HG03378 (cell line): ENCODE measurements around the gene EIPR1.

Experiments
- ATAC-seq: cut with Tn5 transposase; IDR thresholded peaks from one replicate; pipeline ENCODE4 v1.9.1; 2021; ENCODE audit warnings: mild to moderate bottlenecking, moderate library complexity; ENCODE audit not compliant: unreplicated experiment

Gene EIPR1

DNA sequence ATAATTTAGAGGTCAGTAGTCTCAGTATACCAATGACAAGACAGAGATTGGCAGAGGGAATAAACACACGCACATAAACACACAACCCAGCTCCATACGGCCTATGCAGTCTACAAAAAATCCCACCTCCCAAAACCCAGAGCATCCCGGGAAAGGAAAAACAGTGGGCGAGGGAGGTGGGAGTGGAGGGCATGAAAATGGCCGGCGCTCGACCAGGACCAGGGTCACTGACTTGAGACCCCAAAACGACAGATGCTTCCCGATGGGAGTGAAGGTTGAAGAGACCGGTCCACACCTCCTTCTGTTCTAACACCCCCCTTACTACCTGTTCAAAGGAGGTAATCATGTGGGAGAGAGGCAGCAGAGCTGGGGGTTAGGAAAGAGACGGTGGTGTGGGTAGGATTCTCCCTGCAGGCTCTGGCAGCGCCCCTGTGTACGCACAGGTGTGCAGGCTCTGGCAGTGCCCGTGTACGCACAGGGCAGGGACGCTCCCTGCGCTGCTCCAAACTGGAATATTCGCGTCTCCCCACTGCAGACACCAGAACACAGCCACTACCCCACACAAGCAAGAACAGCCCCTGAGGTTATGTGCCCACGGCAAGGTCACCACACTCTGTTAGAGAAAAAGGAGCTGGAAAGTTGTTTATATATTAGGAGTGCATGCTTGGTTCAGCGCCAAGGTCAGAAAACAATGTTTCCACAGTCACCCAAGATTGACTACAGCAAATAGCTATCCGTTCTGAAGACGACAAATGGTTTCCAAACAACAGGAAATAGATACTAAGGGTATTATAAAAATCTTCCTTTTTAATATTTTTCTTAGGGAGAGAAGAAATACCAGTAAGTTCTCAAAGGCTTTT is 67.9 kb downstream of the EIPR1 start:
- no peak for ATAC-seq

DNA sequence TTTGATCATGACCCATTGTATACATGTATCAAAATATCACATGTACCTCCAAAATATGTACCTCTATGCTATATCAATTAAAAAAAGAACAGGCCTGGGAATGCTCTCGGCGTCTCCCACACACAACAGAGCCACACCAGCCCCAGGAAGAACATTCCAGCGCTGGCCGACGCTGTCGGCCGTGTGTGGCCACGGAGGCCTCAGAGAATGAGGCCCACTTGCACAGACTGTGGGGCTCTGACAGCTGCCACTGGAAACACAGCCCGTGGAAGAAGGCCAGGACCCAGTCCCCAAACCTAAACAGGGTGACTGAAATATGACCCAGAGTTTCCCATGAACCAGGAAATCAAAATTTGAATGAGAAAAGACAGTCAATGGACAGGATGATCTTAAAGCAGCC is 69.7 kb downstream of the EIPR1 start:
- no peak for ATAC-seq

DNA sequence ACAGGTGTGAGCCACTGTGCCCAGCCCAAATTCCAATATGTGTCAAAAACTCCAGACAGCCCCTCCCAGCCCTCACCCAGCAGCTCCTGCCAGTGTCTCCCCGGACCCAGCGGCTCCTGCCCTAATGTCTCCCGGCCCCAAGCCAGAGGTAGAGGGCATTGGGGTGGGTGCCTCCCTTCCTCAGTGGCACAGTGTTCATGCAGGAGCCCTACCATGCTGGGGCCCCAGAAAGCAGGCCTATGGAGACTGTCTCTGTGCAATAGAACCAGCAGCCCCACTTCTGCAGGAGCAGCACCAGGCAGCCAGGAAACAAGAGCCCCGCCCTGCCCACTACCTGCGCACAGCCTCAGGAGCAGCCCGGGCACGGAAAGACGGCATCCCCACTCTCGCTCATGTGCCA is 70.4 kb downstream of the EIPR1 start:
- no peak for ATAC-seq

DNA sequence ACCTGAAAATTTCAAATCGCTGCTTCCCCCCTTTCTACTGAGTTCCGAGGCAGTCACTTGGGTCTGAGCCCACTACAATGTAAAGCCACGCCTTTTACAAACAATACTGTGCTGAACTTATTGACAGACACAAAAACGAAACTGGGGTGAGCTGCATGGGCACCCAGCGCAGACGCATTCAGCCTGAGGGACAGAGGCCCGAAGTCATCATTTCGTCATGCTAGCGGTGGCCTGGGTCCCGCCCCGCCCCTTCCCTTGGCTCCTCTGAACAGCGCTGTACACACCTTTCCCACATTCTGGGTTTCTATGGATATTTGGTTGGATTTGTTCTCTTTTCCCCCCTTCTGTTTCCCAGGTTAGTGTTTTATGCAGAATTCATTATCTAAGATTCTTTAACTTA is 71.7 kb downstream of the EIPR1 start:
- no peak for ATAC-seq

DNA sequence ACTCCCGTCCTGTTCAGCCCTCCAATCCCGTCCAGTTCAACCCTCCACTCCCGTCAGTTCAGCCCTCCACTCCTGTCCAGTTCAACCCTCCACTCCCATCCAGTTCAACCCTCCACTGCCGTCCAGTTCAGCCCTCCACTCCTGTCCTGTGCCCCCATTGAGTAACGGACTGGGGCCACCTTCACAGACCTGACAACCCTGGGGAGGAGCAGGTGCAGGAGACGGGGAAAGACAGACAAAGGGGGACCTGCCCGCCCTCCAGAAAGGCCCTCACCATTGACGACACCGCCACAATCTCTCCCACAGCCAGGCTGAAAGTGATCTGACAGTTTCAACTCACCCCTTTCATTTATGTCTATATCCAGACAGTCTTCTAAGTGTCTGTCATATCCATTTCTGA is 72.2 kb downstream of the EIPR1 start:
- ATAC-seq, result no peak

DNA sequence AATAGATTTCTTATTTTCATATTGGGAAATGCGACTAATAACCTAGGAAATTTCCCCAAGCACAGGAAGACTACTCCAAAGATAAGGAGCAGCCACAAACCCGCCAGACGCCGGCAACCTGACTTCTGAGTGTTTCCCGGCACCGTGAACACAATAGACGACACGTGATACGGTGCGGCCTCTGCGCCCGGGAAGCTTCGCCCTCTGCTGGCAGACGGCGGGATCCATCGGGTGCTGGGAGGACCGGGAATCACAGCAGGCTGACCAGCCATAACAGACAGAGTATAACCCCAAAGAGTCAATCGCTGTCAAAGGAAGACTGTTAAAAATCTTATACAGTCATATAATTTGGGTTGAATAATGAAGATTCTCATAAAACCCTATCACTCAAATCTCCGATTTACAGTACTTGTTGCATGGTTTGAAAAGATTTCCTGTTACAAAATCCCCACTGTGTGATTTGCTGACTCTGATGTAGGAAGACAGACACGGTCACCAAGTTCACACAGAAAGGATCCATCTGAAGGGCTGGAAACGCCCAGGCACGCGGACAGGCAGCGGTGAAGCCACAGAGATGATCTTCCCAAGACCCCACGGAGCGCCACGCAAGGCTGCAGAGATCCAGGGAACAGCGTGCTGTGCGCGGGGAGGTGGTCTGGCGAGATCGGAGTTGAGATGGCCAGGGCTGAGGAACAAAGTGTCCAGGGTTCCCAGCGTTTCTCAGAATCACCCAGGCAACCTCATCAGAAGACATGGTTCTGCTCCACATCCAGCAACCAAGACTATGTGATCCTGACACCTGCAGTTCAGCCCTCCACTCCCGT is 73.8 kb downstream of the EIPR1 start:
- peak; percentile 93 for ATAC-seq

DNA sequence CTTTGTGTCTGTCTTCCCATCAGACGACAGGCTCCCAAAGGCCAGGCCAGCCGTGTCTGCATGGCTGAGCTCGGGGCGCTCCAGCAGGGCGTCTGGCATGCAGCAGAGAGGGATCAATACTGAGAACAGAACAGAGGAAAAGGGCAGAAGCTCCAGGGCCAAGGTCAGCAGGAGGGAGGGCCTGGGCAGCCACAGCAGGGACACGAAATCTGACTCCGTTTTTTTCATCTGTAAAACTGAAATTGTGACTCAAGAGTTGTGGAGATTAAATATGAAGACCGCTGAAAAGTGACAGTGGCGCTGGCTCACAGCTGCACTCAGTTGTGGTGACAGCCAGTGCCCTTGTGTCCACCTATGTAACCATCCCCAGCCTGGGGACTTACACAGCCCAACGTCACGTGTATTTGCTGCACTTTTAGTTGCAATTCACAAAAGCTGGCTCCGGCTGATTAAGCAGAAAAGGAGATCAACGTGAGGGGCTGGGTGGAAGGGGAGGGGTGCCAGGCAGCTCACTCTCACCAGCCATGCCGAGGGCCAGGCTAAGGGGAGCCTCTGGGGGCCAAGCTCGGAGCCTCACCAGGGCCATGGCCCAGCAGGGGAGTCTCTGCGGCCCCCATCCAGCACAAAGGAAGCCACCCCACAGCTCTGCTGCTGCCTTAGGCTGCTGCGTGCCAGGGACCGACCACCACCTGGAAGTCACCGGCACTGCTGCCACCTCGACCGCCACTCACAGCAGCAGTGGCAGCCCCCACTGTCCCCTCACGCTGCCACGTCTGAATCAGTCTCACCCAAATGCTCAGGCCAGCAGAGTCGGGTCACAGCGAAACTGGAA is 74.7 kb downstream of the EIPR1 start:
- ATAC-seq, result no peak

DNA sequence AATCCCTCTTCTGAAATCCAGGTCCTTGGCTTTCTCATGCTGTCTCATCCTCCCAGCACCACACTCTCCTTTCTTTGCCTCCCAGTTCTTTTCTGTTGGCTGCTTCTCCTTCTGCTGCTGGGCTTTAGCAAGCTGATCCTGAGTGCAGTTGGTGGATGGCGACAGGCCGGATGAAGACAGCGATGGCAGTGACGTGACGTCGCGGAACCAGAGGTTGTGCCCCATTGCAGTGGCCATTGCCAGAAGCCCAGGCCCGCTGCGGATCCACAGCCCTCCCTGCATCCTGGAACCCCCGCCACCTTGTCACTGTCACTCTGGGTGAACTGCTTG is 75.2 kb downstream of the EIPR1 start:
- no peak for ATAC-seq

DNA sequence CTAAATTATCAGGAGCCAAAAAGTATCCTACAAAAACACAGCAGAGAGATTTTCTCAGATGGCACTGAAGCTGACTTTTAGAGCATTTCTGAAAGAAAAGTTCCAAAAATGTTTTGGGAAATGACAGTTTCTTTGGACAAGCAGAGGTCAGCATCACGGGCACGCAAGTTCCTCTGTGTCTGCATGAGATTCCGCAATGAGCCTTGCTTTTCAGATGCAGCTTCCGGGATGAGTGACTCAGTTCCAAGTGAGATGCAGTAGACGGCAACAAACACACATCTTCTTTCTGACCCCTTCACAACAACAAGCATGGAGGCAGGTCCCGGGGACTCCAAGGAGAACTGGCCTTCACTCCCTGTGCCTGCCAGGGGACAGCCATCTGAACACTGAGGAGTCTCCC is 76.6 kb downstream of the EIPR1 start:
- no peak for ATAC-seq

DNA sequence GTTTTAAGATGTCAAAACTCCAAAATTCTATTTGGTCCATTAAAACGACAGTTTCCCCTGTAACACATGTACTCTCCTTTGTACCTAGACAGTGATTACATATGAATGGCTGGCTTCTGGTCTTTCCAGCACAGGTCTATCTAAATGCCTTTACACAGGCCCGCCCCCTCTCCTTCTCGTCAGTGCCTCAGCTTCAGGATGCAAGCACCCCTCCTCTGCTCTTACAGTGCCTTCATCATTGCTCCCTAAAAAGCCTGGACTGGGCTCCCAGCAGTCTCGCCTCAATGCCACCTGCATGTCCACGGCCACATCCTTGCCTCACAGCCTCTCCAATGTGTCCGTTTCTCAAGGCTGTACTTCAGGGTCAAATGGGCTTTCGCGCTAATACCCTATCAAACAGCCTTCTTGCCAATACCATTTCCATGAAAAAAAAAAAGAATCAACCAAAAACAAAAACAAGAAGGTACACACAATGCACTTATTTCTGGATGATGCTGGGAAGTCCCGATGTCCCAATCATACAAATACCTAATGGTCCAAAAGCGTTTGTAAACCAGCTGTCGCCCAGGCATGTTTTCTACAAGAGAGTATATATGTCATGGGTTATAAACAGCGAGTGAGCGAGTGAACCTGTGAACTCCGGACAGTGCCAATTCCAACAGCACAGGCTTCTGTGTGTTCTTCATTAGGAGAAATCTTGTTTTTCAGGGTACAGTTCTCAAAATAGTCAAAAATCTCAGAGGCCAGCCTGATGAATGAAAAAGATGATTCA is 77.2 kb downstream of the EIPR1 start:
- no peak for ATAC-seq

DNA sequence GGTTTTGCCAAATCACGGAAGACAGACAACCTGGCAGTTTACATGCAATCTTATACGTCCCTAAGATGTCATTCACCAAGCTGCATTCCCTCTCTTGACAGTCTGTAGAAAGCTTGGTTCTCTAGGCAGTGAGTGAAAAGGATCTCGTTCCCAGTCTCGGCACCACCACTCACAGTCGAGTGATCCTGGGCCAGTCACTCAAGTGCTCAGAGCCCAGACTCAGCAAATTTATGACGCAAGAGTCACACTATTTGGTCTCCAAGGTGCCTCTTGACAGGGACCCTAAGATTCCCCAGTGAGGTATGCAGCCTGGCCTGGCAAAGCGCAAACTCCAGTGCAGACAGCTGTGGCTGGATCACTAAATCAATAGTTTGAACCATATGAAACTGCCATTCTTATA is 77.9 kb downstream of the EIPR1 start:
- ATAC-seq, result no peak

DNA sequence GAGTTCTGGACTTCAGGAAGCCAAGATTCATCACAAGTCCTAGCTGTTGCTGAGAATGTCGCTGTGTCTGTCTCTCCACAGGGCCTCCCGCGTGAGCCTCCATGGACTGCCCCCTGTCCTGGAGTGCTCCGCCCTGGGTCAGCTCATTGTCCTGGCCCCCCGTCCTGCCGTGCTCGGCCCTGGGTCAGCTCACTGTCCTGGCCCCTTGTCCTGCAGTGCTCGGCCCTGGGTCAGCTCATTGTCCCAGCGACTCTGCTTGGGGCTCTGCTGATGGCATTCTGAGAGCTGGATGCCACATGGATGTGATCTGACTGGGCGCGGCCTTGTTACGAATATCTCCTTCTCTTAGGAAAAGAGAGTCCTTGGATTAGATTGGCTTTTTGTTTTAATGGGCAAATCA is 78.5 kb downstream of the EIPR1 start:
- no peak for ATAC-seq

DNA sequence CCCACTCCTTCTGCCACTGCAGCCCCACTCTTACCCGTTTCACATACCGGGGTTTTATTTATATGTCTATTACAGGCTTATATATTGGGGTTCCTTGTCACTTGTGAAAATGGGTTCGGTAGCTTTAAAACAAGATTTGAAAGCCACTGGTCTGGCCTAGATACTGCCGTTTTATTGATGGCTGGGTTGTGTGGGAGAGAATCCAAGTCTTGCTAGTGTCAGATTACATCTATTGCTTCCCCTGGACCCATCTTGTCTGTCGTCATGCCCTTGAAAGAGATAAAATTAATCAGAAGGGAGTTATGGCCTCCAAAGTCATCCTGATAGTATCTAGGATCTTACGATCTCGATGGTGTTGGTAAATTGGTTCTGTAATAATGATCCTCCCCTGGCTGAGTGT is 79.4 kb downstream of the EIPR1 start:
- no peak for ATAC-seq

DNA sequence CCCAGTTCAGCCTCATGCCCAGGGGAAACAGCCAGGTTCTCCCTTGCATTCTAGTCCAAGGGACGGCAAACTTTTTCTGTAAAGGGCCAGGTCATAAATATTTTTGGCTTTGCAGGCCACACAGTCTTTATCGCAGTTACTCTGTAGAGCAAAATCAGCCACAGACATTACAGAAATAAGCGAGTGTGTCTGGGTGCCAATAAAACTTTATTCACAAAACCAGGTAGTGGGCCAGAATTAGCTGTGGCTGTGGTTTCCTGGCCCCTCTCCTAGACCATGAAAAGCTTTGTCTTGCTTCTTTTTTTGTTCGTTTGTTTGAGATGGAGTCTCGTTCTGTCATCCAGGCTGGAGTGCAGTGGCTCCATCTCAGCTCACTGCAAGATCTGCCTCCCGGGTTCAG is 80.1 kb downstream of the EIPR1 start:
- ATAC-seq, result no peak

DNA sequence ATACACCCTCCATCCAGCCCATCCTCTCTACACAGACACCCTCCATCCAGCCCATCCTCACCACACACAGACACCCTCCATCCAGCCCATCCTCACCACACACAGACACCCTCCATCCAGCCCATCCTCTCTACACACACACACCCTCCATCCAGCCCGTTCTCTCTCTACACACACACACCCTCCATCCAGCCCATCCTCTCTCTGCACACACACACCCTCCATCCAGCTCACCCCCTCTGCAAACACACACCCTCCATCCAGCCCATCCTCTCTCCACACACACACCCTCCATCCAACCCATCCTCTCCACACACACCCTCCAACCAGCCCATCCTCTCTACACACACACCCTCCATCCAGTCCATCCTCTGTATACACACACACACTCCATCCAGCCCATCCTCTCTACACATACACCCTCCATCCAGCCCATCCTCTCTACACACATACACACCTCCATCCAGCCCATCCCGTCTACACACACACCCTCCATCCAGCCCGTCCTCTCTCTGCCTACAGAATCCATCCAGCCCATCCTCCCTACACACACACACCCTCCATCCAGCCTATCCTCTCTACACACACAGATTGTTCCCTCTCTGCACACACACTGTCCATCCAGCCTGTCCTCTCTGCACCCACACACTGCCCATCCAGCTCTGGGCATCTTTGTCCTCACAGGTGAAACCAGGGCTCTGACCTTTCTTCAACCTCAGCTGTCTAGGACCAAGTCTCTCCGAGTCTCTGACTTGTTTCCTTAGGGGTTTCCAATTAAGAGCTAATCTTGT is 81.2 kb downstream of the EIPR1 start:
- ATAC-seq, result no peak

DNA sequence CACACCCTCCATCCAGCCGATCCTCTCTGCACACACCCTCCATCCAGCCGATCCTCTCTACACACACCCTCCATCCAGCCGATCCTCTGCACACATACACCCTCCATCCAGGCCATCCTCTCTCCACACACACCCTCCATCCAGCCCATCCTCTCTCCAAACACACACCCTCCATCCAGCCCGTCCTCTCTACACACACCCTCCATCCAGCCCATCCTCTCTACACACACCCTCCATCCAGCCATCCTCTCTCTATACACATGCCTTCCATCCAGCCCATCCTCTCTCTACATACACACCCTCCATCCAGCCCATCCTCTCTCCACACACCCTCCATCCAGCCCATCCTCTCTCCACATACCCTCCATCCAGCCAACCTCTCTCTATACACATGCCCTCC is 83.1 kb downstream of the EIPR1 start:
- ATAC-seq, result no peak

DNA sequence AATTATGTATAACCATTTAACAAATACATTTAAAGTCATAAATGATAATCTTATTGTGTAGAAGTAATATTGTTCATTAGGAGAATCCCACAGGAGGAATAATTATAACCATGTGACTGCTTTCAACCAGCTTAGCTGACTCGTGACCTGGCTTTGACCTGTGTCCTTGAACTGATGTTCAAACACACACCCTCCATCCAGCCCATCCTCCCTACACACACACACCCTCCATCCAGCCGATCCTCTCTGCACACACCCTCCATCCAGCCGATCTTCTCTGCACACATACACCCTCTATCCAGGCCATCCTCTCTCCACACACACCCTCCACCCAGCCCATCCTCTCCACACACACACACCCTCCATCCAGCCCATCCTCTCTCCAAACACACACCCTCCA is 83.5 kb downstream of the EIPR1 start:
- ATAC-seq, result no peak

DNA sequence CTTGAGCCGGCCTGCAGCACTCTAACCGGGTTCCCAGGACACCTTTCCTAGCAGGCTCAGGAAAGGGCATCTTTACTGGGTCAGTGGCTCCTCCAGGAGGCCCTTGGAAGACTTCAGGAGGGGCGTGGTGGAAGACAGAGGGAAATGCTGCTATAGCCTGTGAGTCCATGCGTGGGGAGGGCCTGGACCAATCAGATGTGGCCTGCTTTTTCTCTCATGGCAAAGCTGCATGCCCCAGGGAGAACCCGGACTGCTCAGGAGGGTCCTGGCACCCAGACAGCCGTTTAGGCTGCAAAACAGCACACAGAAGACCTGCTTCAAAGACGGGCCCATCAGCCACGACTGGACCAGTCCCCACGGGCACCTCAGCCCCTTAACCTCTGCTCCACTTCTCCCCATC is 84.4 kb downstream of the EIPR1 start:
- ATAC-seq, result no peak

DNA sequence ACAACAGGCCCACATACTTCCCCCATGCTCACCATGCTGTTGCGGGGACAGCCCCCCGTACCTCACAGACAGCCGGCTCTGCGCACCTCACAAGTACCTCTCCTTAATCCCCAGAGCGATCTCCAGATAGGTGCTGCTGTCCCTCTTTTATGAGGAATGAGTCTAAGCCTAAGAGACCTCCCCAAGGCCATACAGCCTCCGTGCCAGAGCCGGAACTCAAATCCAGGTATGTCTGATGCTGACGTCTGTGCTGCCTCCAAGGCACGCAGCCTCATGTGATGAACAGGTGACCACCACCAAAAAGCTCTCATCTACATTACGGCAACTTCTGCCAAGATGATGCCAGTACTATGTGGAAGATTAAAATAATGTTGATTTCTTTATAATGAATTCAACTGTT is 85.2 kb downstream of the EIPR1 start:
- ATAC-seq, result no peak

DNA sequence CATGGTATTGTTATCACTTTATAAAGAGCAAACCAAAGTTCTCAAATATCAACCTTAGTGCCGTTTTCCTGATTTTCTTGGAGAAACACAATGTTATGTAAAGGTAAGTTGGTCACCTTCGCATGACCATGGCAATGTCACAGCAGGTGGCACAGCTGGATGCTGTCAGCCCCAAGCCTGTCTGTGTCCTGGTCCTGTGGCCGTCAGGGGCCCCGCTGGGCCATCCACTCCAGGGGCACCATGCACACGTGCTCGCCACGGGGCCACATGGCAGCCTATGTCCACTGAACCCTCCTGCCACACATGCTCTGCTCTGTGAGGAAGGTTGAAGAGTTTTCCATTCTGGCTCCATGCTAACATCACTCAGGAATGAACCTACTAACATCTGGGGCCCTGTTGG is 85.9 kb downstream of the EIPR1 start:
- ATAC-seq, result no peak
